ENCODE results near the gene PHF20. TPM values are rescaled to one million over a fixed set of nuclear protein-coding genes. Genes with fewer than 3 reads are reported as not detected.

PHF20 gene
- total and polyA plus RNA-seq, 2 donors (not counting 3 experiments of a cell fraction or from before 2014, with no cell fraction given): 25.0 to 45.8 TPM

DNA sequence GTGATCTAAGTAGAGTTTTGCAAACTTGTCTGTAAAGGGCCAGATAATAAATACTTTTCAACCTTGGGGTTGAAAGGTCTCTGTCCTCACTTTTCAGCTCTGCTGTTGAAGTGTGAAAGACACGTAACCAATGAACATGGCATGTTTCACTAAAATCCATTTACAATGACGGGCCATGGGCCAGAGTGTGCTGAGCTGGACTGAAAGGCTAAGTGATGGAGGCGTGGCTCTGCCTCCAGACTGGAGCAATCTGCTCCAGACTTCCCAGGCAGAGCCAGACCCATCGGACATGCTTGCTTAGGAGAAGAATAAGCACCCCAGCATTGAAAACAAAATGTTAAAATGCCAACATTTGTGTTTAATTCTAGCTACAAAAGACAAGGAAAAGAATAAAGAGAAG lies 141.1 kb downstream of the PHF20 start:
- no peak overlapping the region for H3K4me2 ChIP-seq (ENCODE audit: insufficient read depth, low read length)
- no peak overlapping the region for H3K4me3 ChIP-seq (replicated peaks in 1 of 3; ENCODE audit: insufficient read depth in 1 of 3, low read depth in 1 of 3, low read length in 3 of 3)
- no peak overlapping the region for H2AFZ ChIP-seq (ENCODE audit: low read depth, low read length)
- CTCF ChIA-PET: no interaction called here
- H3K9me3 ChIP-seq (replicated peaks; ENCODE audit: control insufficient read depth, insufficient read depth, low read length): no peaks in the 10 kb centered on the region
- no peaks in the 10 kb centered on the region for H4K20me1 ChIP-seq (replicated peaks; ENCODE audit: control insufficient read depth, extremely low read depth, insufficient read depth, low read length)
- POLR2A ChIA-PET: no interaction called here
- dilution Hi-C loops (cut with MboI; ENCODE audit: extremely low pct_ligation_motif_present, low sequenced_read_pairs): no loop called here
- intact Hi-C loops (cut with micrococcal nuclease): no loop called here
- TF ChIP-seq, protein P1, sequence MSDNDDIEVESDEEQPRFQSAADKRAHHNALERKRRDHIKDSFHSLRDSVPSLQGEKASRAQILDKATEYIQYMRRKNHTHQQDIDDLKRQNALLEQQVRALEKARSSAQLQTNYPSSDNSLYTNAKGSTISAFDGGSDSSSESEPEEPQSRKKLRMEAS (IDR thresholded peaks at IDR 0.05; ENCODE audit: insufficient read depth, insufficient read length): no peak
- no peak for TF ChIP-seq MYC (IDR thresholded peaks at IDR 0.05; ENCODE audit: low read depth, low read length)
- TF ChIP-seq GATA2 (IDR thresholded peaks at IDR 0.05; ENCODE audit: insufficient read depth, insufficient read length, low read depth, low read length): no peak
- TF ChIP-seq EZH2 (IDR thresholded peaks at IDR 0.05; ENCODE audit: borderline replicate concordance, low read depth, low read length, severe bottlenecking): no peak
- TF ChIP-seq POLR2A (IDR thresholded peaks at IDR 0.05; ENCODE audit: low read depth, low read length): no peak
- no peak for TF ChIP-seq POLR2AphosphoS5 (IDR thresholded peaks at IDR 0.05; ENCODE audit: insufficient read depth, low read depth, low read length)
- TF ChIP-seq FOS (IDR thresholded peaks at IDR 0.05; ENCODE audit: borderline replicate concordance, insufficient read depth, low read length): no peak
- no peak for TF ChIP-seq JUN (IDR thresholded peaks at IDR 0.05; ENCODE audit: borderline replicate concordance, insufficient read depth, insufficient read length, low read depth)
- TF ChIP-seq CTCF (IDR thresholded peaks at IDR 0.05; ENCODE audit: extremely low read depth in 1 of 2, insufficient read depth in 1 of 2, low read depth in 1 of 2, low read length in 2 of 2): no peak
- no TSS peak for BruUV-seq (replicated peaks)
- no peaks in the 10 kb centered on the region for H3K79me2 ChIP-seq (ENCODE audit: control insufficient read depth, insufficient read depth, low read length)
- no peaks in the 10 kb centered on the region for H3K27me3 ChIP-seq (ENCODE audit: control insufficient read depth in 2 of 2, insufficient read depth in 2 of 2, low read length in 2 of 2)
- FAIRE-seq (no peak), DNase-seq (ENCODE audit: low read depth, low spot score) (no peak)
- no peak overlapping the region for H3K9ac ChIP-seq (replicated peaks; ENCODE audit: extremely low read depth, insufficient read depth, low read length)
- H3K27ac ChIP-seq (ENCODE audit: insufficient read depth, low read depth, low read length): no peak overlapping the region
- H3K9me1 ChIP-seq (replicated peaks; ENCODE audit: control insufficient read depth, extremely low read depth, insufficient read depth, low read length): no peaks in the 10 kb centered on the region
- peaks cover 7 to 21% of the 10 kb centered on the region in 2 experiments for H3K36me3 ChIP-seq (ENCODE audit: control insufficient read depth in 2 of 2, extremely low read depth in 1 of 2, insufficient read depth in 2 of 2, low read length in 2 of 2)
- H3K4me1 ChIP-seq (ENCODE audit: control insufficient read depth, extremely low read depth, insufficient read depth, low read length): no peaks in the 10 kb centered on the region
